Fibroblast of skin of right biceps (primary cell): ENCODE data around the gene SMAD5.
A peak's percentile ranks its signal among the peaks of the same experiment; 100 is the strongest.

Experiments
- DNase-seq: peaks from one replicate; pipeline ENCODE4 v3.0.0-alpha.2; 2013

Gene SMAD5

DNA sequence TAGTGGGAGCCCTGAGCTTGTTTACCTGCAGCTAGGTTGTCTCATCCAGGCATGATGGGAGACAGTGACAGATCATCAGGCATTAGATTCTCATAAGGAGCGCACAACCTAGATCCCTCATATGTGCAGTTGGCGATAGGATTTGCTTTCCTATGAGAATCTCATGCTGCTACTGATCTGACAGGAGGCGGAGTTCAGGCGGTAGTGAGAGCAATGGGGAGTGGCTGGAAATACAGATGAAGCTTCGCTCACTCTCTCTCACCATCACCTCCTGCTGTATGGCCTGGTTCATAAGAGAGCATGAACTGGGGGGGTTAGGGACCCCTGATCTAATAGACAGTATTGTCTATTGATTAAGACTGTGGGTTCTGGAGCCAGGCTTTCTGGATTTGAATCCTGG is 24.9 kb downstream of the SMAD5 start:
- no peak for DNase-seq

DNA sequence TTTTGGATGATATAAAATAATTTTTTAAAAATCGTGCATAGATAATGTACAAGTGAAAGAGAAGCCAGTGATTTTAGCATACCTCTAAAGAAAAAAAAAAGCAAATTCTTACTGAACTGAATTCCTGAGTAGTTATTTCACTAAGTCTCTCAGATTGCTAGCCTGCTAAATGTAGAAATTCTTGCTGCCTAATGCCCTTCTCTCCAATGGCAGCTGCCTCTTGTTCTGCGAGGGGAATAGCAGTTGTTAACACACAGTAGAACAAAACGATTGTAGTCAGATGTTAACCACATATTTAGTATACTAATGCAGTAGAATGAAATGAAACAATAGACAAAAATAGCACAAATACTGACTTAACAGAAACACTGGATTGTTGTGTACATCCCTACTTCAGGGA is 26.8 kb downstream of the SMAD5 start:
- DNase-seq: peak; percentile 58

DNA sequence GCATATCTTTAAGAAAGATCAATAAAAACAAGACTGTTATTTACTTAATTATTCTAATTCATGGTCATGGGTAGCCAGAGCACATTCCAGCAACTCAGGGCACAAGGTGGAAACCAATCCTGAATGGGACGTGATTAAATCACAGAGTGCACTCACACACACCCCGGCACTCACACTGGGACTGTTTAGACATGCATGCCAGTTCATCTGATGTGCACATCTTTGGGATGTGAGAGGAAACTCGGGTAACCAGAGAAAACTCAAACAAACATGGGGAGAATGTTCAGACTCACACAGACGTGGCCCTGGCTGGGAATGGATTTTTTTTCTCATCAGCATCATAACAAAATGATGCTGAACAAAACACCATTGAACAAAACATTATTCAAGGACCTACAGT is 29.4 kb downstream of the SMAD5 start:
- no peak for DNase-seq

DNA sequence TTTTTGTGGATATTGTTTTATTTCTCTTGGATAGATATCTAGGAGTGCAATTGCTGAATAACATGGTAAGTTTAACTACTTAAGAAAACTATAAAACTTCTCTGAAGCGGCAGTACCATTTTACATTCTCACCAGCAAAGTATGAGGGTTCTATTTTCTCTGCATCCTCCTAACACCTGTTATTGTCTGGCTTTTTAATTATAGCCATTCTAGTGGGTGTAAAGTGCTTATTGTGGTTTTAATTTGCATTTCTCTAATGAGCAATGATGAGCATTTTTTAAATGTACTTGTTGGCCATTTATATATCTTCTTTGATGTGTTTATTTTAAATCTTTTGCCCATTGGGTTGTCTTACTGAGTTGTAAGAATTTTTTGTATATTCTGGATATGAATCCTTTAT is 31.6 kb downstream of the SMAD5 start:
- no peak for DNase-seq

DNA sequence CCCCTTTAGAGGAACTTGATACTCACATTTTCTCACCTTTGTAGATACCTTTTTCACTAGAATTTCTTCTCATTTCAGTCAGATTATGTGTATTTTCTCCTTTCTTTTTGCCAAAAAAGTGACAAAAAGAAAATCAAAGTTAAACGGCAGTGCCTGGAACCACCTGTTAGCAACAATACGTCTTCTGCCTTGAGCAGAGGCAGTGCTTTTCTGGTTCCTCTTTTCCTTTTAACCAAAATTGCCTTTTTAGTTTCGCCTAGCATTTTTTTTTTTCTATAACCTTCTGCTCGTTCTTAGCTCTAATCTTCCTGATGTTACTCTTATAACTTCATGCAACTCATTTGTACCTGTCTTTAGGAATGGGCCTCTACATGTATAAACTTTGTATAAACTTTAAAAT is 34.3 kb downstream of the SMAD5 start:
- no peak for DNase-seq

DNA sequence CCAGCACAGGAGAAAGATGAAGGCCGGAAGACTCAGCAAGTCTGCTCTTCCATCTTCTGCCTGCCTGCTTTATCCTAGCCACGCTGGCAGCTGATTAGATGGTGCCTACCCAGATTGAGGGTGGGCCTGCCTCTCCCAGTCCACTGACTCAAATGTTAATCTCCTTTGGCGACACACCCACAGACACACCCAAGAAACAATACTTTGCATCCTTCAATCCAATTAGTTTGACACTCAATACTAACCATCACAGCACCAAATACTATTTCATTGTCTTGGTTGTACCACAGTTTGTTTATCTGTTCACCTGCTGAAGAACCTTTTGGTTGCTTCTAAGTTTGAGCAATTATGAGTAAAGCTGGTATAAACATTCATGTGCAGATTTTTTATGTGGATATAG is 36.6 kb downstream of the SMAD5 start:
- DNase-seq: no peak

DNA sequence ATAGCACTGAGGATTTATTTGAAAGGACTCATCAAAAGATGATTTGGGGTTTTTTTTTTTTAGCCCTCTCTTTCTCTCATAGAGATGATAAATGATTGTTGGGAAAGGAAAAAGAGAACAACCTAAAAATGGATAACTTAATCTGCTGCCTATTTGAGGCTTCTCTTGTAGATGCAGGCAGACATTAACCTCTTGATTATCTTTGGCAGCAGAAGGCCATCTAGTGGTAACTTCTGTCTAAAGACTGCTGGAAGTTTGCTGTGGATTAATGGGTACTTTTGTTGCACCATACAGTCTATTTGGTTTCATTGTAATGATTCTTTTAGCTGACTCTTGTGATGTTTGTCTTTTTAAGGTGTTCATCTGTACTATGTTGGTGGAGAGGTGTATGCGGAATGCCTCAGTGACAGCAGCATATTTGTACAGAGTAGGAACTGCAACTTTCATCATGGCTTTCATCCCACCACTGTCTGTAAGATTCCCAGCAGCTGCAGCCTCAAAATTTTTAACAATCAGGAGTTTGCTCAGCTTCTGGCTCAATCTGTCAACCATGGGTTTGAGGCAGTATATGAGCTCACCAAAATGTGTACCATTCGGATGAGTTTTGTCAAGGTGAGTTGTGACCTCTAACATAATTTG is 41.5 kb downstream of the SMAD5 start:
- DNase-seq: peak; percentile 57

DNA sequence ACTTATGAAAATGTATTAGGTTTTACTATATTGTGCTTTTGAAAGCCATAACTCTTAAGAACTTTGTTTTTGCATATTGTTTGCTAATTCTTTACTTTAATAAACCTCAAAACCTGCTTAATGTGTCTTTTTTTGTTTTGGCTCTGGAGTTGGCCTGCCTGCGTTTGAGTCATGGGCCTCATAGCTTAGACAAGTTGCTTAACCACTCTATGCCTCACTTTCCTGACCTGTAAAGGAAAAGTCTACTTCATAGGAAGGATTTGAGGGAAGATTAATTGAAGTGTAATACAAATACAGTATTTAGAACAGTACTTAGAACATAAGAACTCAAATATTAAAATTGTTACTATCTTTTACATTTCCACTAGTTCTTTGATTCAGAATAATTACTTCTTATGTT is 50.0 kb downstream of the SMAD5 start:
- DNase-seq: no peak

DNA sequence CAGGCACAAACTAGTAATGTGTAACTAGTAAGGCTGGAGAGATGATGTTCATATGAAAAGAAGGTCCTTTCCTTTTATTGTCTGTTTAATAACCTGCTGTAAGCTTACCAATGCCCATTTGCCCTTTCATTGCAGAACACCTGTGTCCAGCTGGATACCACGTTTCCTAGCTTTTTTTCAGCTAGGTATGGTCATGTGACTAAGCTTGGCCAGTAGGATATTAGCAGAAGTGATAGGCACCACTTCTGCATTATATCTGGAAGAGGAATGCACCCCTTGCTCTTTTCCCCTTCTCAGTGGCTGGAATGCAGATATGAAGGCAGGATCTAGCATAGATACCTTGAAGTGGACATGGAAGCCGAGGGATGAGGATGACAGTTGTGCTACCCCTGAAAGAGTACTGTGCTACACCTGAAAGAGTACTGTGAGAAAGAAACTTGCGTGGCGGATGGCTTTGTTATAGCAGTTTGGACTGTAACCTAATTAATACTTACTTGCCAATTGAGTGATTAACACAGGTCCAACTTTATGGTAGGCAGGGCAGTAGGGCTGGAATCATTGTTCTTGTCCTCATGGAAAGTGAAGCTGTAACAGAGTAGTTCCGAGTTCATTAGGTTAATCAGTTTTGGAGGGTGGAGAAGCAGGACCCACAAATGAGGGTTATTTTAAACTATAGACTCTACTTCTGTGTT is 53.5 kb downstream of the SMAD5 start:
- no peak for DNase-seq

DNA sequence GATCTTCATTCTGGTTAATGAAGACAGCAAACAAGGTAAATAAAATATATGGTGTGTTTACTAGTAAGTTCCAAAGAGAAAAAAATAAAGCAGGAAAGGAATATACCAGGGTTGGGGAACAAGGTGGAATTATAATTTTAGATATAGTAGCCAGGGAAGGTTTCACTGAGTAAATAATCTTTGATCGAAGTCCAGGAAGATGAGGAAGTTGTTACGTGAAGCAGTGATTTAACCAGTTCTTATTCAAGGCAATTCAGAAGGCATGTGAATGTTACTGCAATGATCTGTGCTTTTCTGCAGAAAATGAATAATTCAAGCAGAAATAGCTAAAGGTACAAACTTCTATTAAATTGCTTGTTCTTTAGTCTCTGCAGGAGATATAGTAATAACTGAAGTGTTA is 54.2 kb downstream of the SMAD5 start:
- DNase-seq: no peak

DNA sequence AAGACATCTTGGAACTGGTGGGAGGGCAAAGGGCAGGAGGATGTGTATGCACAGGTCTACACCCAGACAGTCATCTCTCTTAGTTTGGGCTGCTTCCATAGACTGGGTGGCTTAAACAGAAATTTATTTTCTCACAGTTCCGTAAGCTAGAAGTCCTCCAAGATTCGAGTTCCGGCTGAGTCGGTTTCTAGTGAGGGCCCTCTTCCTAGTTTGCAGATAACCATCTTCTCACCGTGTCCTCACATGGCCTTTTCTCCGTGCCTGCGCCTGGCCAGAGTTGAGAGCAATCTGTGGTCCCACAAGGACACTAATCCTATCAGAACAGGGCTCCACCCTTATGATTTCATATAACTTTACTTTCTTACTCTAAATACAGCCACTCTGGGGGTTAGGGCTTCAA is 56.2 kb downstream of the SMAD5 start:
- DNase-seq: no peak

DNA sequence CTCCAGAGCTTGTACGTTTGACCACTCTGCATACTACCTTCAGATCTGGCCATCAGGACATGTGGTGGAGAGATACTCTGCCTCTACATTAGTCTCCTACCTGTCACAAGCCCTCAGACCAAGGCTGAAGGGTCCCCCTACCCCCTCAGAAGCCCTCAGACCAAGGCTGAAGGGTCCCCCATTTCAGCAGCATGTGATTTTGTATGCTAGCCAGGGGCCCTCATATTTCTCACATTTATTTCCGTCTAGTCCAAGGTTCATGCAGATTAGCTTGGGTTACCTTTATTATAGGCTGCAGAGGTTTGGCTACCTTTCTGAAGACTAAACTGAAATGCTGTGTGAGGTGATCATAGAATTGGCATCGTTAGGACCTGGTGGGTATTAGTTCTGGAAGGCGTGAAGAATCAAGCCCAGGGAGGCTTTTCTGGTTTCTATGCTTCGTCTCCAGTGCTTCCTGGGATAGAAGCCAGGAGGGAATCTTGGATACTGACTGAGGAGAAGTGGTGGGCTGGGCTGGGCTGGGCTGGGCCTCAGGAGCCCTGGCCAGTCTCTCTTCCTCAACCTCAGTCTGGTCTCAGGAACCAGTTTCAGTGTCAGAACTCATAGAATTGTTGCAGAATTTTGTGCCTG is 57.6 kb downstream of the SMAD5 start:
- no peak for DNase-seq

DNA sequence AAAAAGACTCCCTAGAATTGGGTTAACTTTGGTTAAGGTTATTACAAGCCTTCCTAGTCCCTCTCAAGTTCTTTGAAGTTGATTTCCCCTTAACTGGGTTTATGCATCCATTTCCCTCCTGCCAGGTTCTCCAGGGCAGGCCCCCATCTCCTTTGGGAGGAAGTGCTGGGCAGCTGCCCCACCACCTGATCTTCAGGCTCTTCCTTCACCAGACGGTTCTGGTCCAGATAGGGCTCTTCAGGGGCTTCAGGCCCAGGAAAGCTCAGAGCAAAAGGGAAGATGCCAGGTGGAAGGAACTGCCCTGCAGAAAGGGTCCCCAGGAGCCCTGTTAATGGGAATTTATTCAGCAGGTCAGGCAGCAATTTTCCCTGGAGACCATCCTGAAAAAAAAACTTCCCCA is 58.3 kb downstream of the SMAD5 start:
- DNase-seq: no peak

DNA sequence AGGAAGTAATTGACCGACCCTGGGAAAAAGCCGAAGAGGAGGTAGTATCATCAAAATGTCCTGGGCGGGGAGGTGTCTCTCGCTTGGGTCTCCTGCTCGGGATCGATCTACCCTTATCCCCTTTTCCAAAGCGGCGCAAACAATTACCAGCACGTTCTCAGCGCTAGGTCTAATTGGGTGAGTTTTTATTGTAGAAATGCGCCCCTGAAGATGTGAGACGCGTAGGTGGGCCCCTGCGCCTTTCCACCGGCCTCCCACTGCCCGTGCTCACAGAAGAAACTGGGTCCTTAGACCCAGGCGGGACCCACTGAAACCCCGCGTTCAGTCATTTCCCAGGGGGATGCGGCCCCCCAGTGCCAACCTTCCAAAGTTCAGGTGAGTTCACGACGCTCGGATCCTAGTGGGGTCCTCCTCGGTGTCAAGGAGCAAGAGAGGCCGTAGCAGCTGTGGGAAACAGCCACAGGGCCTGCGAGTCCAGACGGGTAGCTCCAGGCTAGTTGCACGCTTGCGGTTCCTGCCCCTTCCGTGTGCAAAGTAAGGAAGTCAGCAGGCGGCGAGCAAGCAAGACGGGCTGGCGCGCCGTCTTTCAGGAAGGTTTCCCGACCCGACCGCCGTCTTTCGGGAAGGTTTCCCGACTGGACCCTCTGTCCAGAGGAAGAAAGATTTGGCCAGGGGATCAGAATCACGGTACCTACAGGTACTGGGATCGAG is 58.8 kb downstream of the SMAD5 start:
- peak; percentile 31 for DNase-seq

DNA sequence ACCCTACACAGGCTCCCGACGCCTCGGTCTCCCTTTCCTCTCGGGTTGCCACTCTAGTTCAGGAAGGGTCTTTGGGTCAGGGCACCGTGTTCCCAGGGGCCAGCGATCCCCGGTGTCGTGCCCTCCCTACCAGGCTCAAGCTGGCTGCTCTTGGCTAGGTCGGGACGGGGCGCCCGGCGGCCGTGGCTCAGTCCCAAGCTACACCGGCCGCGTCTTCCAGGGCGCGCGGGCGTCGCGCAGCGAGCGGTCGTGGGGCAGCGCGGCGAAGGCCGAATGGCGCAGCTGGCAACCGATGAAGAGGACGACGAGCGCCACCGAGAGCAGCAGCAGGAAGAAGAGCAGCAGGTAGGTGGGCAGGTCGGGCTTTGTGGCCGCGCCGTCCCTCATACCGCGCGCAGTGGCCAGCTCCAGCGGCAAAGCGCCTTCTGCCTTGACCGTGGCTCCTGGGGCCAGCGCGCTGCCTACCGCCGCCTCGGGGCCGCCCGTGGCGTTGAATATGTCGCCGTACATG is 59.4 kb downstream of the SMAD5 start:
- no peak for DNase-seq

DNA sequence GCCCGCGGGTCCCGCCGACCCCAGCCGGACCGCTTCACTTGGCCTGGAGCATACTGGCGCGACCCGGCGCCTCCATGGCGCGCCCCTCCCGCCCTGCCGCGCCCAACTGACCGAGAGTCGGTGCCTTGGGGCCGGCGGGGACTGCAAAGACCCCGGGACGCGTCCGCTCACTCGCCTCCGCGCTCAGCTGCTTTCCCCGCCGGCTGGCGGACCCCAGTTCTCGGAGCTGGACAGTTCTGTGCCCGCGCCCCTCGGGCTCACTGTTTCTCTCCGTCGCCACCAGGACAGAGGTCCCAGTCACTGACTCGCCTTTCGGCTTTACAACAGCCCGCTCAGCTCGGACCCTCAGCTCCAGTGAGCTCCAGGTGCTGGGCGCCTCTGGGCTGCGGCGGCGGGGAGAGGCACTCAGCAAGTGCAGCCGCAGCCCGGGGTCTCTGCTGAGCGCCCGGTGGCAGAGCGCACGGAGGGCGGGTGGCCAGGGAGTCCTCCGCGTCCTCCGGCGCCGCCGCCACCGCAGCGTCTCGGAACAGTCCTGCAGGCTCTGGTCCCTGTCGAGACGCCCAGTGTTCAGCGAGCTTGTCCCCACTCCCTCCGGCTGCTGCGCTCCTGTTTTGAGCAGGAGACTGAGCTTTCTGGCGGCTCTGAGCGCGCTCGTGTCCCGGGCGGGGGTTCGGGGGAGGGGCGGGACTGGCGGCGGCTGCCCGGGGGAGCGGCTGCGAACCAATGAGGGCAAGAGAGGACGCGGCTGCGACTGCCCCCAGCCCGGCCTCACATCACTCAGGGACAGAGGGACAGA is 60.1 kb downstream of the SMAD5 start, which contains the start of gene SMIM32:
Gene SMIM32 (minus strand): TSS at position 637 of the 796 bp plus-strand sequence. CDS start 638 bp downstream, outside the sequence.
- DNase-seq: peak; percentile 14

DNA sequence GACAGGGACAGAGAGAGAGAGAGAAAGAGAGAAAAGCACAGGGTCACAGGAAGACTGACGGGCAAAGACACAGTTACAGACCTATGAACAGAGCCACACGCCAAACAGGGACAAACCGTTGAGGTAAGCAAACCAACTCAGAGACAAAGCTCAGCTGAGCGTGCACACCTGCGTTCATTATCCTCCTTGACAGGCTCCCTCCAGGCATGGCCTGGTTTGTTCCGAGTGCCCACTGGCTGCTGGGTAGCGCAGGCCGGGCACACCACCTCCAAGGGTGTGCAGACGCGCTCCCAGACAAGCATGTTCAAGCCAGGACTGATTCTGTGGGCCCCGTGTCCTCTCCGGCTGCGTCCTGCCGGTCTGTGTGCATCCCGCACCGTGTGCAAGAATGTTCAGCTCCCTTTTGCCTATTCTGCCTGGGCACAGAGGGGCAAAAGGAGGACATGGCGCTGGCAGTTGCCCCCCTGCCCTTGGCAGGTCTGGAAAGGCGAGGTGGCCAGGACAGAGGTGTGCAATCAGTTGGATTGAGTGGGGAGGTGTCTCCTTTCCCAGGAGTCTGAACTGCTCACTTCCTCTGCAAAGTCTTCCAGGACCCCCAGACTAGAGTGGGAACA is 60.8 kb downstream of the SMAD5 start:
- no peak for DNase-seq

DNA sequence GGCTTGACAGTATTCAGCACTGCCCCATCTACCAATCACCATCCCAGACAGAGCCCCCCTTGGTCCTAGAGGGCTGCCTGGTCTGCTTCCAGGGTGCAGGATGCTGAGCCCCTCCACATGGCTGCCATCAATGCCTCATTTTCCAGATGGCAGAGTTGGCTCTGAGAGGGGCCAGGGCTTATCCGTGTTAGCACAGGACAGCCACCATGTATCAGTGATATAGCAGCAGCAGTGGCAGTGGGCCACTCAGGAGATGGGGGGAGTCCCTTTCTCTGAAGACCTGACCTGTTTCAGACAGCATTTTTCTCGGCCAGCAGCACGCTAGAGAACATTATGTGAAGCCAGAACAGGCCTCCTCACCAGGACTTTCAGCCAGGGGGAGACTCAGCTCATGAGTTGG is 61.9 kb downstream of the SMAD5 start:
- no peak for DNase-seq

DNA sequence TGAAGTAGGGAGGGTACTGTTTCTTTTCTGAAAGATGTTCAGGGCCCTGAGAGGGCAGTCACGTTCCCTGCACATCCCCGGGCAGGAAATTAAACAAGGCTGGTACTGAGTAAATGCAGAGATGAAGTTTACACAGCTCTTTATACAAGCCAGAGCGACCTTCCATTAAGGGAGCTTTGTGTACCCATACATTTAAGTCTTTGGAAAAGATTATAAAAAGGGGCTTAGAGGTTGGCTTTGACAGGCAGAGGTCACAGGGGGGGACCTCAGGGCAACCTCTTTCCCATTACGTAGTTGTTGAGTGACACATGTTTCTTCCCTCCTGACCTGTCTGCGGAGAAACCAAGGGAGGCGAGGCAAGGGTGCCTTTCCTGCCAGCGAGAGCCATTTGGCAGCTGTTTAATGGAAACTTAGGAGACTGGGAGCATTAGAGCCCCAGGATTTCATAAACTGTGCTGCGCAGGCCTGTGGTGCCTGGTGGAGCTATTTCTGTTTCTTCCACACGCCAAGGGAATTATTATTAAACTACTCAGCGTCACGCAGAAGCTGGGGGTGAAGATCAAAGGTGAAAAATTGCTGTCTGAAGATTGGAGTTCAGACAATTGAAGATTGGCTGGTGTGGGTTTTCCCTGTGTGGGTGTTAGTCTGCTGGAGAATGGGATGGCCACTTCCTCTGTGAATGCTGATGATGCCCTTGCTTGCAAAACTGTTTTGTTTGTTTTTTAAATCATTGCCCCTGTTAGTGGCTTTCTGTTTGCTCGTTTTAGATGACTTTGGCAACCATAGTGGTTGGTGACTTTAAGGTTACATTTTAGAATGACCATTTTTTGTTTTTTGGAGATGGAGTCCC is 63.6 kb downstream of the SMAD5 start:
- no peak for DNase-seq

DNA sequence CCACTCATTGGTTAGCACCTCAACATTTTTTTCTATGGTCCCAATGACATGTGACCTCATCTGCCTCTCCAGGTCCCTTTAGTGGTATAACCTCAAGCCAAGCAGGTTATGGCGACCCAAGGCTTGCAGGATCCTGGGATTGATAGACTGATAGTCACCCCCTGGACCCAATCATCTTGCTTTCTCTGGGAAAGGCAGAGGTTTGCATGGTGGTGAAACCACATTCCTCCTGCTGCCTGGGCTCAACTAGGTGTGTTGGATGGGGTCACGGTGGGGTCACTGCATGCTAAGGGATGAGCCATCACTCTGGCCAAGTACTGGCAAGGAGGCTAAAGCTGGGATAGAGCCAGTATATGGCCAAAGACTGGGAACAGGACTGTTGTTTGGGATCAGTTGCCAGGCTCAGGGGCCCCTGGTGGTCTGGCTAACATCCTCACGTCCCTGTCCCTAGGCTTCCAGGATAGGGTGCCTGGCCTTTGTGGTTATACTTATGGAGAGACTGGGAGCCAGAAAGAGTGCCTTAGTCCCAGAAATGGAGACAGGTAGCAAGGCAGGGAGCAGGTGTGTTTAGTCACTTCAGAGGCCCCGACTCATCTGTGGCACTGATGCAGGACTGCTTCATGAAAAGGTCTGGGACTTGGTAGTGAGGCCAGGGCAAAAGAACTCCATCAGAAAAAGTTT is 65.0 kb downstream of the SMAD5 start:
- DNase-seq: no peak

DNA sequence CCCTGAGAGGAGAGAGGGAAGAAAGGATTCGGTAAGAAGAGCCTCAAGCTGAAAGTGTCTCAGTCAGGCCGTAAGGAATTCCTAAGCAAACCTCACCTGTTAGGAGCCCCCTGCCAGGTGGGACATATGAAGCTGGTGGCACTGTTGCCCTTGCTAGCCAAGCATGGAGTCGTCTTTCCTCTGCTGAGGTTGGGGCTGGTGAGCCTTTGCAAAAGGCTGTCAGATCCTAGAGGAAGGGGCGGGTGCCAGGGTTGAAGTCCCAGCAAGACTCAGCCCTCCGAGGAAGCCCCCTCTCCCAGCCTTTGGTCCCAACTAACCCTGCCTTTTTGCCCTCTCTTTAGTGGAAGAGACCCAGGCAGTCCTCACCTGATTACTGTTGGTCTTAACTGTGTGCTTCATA is 65.8 kb downstream of the SMAD5 start:
- DNase-seq: no peak
